Caki2 (cell line): ENCODE results near the gene SDHAF3. TPM values are rescaled to one million over a fixed set of nuclear protein-coding genes. Genes with fewer than 3 reads are reported as not detected.
A peak's percentile ranks its signal among the peaks of the same experiment; 100 is the strongest.
"Not testable (repeated sequence)": the region's sequence is repeated elsewhere in the genome, so short reads cannot be mapped to it uniquely, and the experiment has no call there.

Experiments
- DNase-seq: peaks from one replicate; pipeline ENCODE4 v3.0.0-alpha.2; 2015; ENCODE audit warnings: low read depth
- in situ Hi-C: cut with HindIII; loops from 2 replicates; pipeline ENCODE4 v1.10.0; 2016; ENCODE audit warnings: low sequenced_read_pairs, low pct_unique_long_range_greater_than_20kb, mixed read lengths
- total RNA-seq: library from RNA; depleted of rRNA; stranded (reverse); fragments of >200 nt; shearing (Covaris generic); gene quantifications from 2 replicates; pipeline ENCODE4 v1.2.3, GENCODE V29; 2014; ENCODE audit warnings: low replicate concordance; rRNA removed

SDHAF3 gene
- total RNA-seq, 1 experiment from 2014 or later, result 25.8 TPM

DNA sequence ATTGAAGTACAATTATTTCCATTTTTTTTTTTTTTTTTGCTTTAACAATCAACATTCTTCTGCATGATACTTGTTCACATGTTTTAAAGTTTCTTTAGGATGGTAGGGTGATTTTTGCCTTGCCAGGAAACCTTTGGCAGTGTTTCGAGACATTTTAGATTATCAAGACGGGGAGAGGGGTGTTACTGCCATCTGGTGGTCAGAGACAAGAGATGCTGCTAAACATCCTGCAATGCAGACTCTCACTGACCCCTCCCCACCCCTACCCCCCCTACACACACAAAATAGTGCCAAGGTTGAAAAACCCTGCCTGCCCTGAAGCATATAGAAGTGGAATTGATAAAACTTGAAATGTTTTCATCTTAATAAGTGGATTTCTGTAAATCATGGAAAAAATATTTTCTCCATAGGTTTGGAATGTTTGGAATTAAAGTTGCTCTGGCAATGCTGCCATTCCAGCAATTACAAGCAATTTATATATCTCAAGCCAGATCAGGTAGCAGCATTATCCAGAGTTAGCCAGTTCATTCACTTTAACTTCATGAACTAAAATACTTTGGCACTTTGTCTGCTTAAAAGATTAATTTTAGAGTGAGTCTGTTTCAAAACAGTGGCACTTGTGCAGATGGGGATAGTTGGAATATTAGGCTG lies 62.1 kb downstream of the SDHAF3 start:
- peak; percentile 21 for DNase-seq
- in situ Hi-C loops, result no loop called here

DNA sequence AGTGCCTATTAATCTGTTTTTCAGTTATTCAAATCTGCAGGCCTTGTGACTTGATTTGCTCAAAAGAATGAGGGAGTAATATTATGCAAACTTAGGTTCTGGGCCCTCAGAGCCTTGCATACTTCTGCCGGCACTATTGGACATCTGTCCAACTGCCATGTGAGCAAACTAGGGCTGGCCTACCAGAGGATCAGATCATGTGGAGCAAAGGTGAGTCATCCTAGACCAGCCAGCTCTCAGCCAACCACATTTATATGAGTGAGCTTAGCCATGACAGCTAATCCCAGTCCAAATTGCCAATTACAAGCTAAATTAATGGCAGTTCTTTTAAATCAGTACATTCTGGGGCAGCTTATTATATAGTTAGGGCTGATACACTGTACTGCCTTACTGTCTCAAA lies 69.6 kb downstream of the SDHAF3 start:
- in situ Hi-C loops, result no loop called here
- no peak for DNase-seq

DNA sequence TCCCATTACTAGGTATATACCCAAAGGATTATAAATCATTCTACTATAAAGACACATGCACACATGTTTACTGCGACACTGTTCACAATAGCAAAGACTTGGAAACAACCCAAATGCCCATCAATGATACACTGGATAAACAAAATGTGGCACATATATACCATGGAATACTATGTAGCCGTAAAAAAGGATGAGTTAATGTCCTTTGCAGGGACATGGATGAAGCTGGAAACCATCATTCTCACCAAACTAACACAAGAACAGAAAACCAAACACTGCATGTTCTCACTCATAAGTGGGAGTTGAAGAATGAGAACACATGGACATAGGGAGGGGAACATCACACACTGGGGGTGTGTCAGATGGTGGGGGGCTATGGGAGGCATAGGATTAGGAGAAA lies 78.7 kb downstream of the SDHAF3 start:
- DNase-seq, in situ Hi-C loops: not testable (repeated sequence)

DNA sequence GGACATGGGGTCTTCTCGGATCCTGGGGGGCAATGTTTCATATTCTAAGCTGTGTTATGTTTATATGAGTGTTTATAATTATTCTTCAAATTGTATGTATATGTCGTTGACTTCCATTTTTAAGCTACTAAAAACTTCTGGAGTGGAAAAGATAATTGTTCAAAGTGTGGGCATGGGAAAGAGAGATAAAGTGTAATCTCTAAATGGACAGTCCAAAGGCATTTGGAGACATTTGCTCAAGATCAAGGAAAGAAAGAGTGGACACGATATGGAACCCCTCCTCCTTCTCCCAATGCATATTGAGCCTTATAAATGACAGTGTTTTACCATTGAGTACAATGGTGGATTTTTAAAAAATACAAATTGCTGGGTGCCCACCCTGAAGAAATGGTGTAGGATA lies 81.1 kb downstream of the SDHAF3 start:
- no peak for DNase-seq
- in situ Hi-C loops, result no loop called here

DNA sequence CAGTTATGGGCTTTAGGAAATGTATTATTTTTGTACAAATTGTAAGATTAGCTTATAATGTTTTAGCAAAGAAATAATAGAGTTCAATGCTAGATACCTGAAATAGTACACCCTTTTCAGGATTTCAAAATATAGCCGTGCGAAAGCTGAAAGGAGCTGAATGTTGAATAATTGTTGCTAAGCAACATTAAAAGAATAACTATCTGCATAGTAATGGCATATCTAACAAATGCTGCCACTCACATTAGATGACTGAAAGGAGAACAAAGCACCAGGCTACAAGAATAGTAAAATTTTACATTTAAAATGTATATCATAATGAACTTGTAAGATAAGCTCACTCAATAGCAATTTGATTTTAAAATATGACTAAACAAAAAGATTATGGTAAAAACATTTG lies 82.5 kb downstream of the SDHAF3 start:
- no peak for DNase-seq
- in situ Hi-C loops, result no loop called here

DNA sequence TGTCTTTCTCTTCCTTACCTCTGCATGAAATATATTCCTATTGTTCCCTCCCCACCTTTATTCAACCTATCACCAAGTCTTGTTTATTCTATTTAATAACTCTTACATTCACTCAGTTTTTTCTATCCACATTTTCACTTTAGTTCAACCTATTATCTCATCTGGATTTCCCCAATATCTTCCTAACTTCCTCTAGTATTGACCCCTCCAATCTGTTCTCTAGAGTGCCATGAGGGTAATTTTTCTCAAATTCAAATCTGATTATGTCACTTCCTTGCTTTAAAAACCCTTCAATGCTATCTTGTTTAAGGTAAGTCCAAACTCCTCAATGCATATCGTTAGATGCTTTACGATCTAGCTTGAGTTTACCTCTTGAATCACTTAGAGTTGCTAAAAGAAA lies 86.5 kb downstream of the SDHAF3 start:
- in situ Hi-C loops, result no loop called here
- no peak for DNase-seq

DNA sequence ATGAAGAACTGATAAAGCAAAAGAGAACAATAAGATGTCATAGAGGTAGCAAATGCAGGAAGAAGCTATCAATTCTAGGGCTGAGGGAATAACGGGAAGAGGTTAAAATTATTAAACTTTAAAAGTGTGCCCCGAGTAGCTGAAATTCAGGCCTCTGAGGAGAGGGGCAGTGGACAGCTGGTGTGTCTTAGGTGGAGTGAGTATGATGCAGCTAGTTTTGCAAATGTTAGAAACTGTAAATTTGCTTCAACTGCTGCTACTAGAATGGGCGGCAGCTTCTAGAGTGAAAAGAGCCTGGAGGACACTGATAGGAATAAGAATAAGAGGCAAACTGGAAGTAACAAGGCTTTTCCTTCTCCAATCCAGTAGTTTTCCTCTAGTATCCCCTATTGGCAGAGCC lies 87.3 kb downstream of the SDHAF3 start:
- in situ Hi-C loops, result no loop called here
- no peak for DNase-seq

DNA sequence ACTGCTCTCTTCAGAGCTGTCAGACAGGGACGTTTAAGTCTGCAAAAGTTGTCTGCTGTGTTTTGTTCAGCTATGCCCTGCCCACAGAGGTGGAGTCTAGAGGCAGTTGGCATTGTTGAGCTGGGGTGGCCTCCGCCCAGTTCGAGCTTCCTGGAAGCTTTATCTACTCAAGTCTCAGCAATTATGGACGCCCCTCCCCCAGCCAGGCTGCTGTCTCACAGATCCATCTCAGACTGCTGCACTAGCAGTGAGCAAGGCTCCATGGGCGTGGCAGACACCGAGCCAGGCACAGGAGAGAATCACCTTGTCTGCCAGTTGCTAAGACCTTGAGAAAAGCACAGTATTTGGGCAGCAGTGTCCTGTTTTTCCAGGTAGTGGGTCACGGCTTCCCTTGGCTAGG lies 98.1 kb downstream of the SDHAF3 start:
- DNase-seq, result no peak

DNA sequence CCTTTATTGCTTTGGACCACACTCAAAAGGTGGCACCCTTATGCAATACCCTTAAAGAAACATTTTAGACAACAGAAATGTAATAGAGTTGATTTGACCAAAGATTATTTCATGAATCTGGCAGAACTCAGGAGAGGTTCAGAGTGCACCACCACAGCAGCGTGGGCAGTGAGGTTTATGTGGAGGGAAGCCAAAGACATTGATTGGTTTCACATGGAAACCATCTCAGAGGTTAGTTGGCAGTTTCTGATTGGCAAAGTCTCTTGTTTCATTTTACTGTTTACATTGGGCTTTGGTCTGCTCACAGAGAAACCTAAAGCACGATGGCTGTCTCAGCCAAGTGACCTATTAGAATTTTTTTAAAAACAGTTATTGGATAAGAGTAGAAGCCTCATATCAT lies 101.3 kb downstream of the SDHAF3 start:
- in situ Hi-C loops, result no loop called here
- no peak for DNase-seq

More for the DNA sequence above, 98.1 kb downstream of the SDHAF3 start:
- in situ Hi-C loops, result no loop called here

DNA sequence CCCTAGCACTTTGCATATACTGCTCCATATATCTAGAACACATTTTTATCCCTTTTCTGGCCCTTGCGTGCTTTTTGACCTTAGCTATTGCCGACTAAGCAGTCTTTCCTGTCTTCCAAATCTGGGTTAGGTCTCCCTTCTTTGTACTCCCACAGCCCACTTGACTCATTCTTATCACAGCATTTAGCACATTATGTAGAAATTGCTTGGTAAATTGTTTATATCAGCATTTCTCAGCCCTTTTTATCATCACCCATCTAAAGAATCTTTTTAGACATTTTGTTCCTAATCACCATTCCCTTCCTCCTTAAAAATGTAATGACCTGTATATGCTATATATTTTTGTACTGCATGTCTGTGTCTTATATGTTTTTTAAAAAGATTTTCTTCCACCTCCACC lies 101.7 kb downstream of the SDHAF3 start:
- in situ Hi-C loops, result no loop called here
- DNase-seq, result no peak

DNA sequence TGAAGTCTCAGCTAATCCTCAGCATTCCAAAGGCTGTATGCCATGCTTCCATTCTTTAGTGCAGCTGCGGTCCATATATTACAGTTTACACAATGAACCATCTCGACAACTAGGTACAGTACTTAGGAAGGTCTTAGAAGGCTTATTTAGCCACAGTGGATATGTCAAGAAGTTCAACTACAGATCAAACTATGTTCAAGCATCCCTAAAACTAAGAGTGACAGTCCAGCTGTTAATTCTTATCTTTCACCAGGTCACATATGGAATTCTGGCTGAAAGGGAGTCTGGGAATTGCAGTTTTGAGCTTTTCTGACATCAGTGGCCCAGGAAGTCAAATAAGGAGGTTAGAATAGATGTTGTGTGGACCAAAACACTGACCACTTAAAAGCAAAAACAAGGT lies 106.8 kb downstream of the SDHAF3 start:
- DNase-seq, result no peak
- in situ Hi-C loops, result no loop called here

DNA sequence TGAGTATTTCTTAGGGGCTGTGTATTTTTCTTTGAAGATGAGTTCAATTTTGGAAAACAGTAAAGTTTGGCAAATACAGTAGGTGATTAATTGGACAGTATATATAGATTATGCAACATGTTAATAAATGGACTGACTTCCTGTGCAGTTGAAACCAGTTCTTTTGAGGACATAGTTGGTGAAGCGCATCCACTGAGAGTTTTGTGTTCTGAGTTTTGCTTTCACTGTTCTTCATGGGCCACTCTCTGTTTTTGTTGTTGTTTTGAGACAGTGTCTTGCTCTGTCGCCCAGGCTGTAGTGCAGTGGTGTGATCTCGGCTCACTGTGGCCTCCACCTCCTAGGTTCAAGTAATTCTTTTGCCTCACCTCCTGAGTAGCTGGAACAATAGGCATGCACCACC lies 109.0 kb downstream of the SDHAF3 start:
- in situ Hi-C loops, result no loop called here
- DNase-seq, result no peak

Other genes with a start within 250 kb of the SDHAF3 start
- 0.54 and 4.3 TPM in 2 replicates for gene DLX6, start 112.1 kb upstream of the SDHAF3 start, total RNA-seq
- 0.10 TPM in 1 of 2 replicates, not detected in the other for gene DLX5, start 92.9 kb upstream of the SDHAF3 start, total RNA-seq